GM18499 (cell line): ENCODE measurements around the gene HRC.

Experiments
- ATAC-seq: cut with Tn5 transposase; IDR thresholded peaks from one replicate; pipeline ENCODE4 v1.9.1; 2021; ENCODE audit warnings: moderate number of reproducible peaks; ENCODE audit not compliant: insufficient read depth, unreplicated experiment

The HRC gene

GRCh38 chr19:49118565-49119410, 36.4 kb downstream of the HRC start, which contains the start of gene C19orf73:
Gene C19orf73 (minus strand): TSS chr19:49119143. CDS start chr19:49119022, 121 bp downstream.
- no peak for ATAC-seq

GRCh38 chr19:49117677-49118564, 37.3 kb downstream of the HRC start:
- ATAC-seq, result no peak

- ATAC-seq, result no peak
Observed at GRCh38 chr19:49116544-49116943, 38.7 kb downstream of the HRC start.

GRCh38 chr19:49114630-49115363, 40.4 kb downstream of the HRC start:
- ATAC-seq, result no peak

GRCh38 chr19:49113762-49114629, 41.2 kb downstream of the HRC start, which contains the start of gene LIN7B:
Gene LIN7B (plus strand): TSS chr19:49114370. CDS start chr19:49114405, 35 bp downstream.
- ATAC-seq, result no peak

GRCh38 chr19:49111218-49111998, 43.8 kb downstream of the HRC start:
- ATAC-seq, result no peak

GRCh38 chr19:49110567-49110966, 44.6 kb downstream of the HRC start:
- no peak for ATAC-seq

- ATAC-seq, result no peak
Observed at GRCh38 chr19:49109569-49110233, 45.5 kb downstream of the HRC start.

GRCh38 chr19:49109051-49109450, 46.1 kb downstream of the HRC start:
- no peak for ATAC-seq

- no peak for ATAC-seq
Observed at GRCh38 chr19:49107625-49108459, 47.4 kb downstream of the HRC start.

GRCh38 chr19:49106648-49107135, 48.5 kb downstream of the HRC start:
- ATAC-seq, result no peak

- no peak for ATAC-seq
Observed at GRCh38 chr19:49104229-49104864, 50.8 kb downstream of the HRC start.

- ATAC-seq, result no peak
Observed at GRCh38 chr19:49103331-49104085, 51.7 kb downstream of the HRC start.

- no peak for ATAC-seq
Observed at GRCh38 chr19:49102303-49102702, 52.9 kb downstream of the HRC start.
